Measurements from ENCODE around the gene RAC3.

The RAC3 gene

GRCh38 chr17:81992306-81993102 is 39.0 kb upstream of the RAC3 start:
- Histone ChIP-seq H3K4me1 (ENCODE audit: control insufficient read depth in 2 of 2, insufficient read depth in 2 of 2, low read length in 2 of 2) (peaks cover 18% of the 10 kb centered on the region in 2 donors), H3K4me3 (ENCODE audit: low read length in 2 of 2) (peak overlapping the region in 1 of 2 donors; percentile 23), H3K27ac (ENCODE audit: low read depth in 2 of 2, low read length in 2 of 2) (peak overlapping the region; percentile 38 to 52), H3K9me3 (ENCODE audit: control insufficient read depth in 2 of 2, low read length in 2 of 2) (no peaks in the 10 kb centered on the region), H3K36me3 (ENCODE audit: control insufficient read depth in 2 of 2, insufficient read depth in 2 of 2, low read length in 2 of 2) (peaks cover 0 to 2% of the 10 kb centered on the region in 2 donors), H3K9ac (ENCODE audit: low read depth in 1 of 2, low read length in 2 of 2) (peak overlapping the region in 1 of 2 donors; percentile 48), H3K27me3 (ENCODE audit: control insufficient read depth in 2 of 2, insufficient read depth in 2 of 2, low read length in 2 of 2) (no peaks in the 10 kb centered on the region)

- H3K9me3 ChIP-seq (ENCODE audit: control insufficient read depth in 2 of 2, low read length in 2 of 2): no peaks in the 10 kb centered on the region
- H3K4me1 ChIP-seq (ENCODE audit: control insufficient read depth in 2 of 2, insufficient read depth in 2 of 2, low read length in 2 of 2): peaks cover 18% of the 10 kb centered on the region in 2 donors
- no peaks in the 10 kb centered on the region for H3K27me3 ChIP-seq (ENCODE audit: control insufficient read depth in 2 of 2, insufficient read depth in 2 of 2, low read length in 2 of 2)
- peaks cover 0 to 2% of the 10 kb centered on the region in 2 donors for H3K36me3 ChIP-seq (ENCODE audit: control insufficient read depth in 2 of 2, insufficient read depth in 2 of 2, low read length in 2 of 2)
- H3K9ac ChIP-seq (ENCODE audit: low read depth in 1 of 2, low read length in 2 of 2): no peak overlapping the region
- H3K4me3 ChIP-seq (ENCODE audit: low read length in 2 of 2): no peak overlapping the region
- H3K27ac ChIP-seq (ENCODE audit: low read depth in 2 of 2, low read length in 2 of 2): no peak overlapping the region
Observed at GRCh38 chr17:81993729-81994592, 37.5 kb upstream of the RAC3 start.

GRCh38 chr17:81994593-81995462 is 36.6 kb upstream of the RAC3 start:
- Histone ChIP-seq H3K27ac (ENCODE audit: low read depth in 2 of 2, low read length in 2 of 2) (no peak overlapping the region), H3K9me3 (ENCODE audit: control insufficient read depth in 2 of 2, low read length in 2 of 2) (no peaks in the 10 kb centered on the region), H3K27me3 (ENCODE audit: control insufficient read depth in 2 of 2, insufficient read depth in 2 of 2, low read length in 2 of 2) (no peaks in the 10 kb centered on the region), H3K36me3 (ENCODE audit: control insufficient read depth in 2 of 2, insufficient read depth in 2 of 2, low read length in 2 of 2) (peaks cover 0 to 2% of the 10 kb centered on the region in 2 donors), H3K4me1 (ENCODE audit: control insufficient read depth in 2 of 2, insufficient read depth in 2 of 2, low read length in 2 of 2) (peaks cover 18% of the 10 kb centered on the region in 2 donors), H3K4me3 (ENCODE audit: low read length in 2 of 2) (no peak overlapping the region), H3K9ac (ENCODE audit: low read depth in 1 of 2, low read length in 2 of 2) (no peak overlapping the region)

DNA sequence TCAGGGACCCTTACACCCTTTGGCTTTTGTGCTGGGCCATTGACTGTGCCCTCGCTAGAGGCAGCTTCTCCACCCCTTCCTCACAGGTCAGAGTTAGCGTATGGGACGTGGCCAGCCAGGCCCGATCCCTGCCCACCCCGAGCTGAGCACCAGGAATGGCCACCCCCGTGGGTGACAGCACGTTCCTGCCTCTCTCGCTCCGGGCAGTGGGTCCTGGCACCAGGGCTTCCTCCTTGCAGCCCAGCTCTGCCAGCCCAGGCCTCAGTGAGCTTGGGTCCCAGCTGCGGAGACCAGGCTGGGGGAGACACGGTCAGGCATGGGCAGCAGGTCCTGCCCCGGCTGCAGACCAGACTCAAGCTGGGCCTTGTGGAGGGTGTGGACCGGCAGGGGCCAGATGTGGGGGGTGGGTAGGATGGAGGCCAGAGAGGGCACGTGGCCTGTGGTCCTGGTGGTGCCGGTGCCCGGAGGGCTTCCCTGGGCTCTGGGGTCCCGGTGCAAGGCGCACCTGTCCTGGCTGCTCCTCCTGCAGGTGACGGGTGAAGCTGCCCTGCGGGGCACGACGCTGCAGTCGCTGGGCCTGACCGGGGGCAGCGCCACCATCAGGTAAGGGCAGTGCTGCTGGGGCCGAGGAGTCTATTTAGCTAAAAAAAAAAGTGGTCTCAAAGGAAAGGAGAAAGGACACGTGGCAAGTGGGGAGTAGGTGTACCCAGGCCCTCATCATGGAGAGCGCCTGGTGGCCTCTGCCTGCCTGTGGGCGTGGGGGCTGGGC is 35.8 kb upstream of the RAC3 start:
- Histone ChIP-seq H3K9ac (ENCODE audit: low read depth in 1 of 2, low read length in 2 of 2) (no peak overlapping the region), H3K27ac (ENCODE audit: low read depth in 2 of 2, low read length in 2 of 2) (no peak overlapping the region), H3K36me3 (ENCODE audit: control insufficient read depth in 2 of 2, insufficient read depth in 2 of 2, low read length in 2 of 2) (peaks cover 0 to 2% of the 10 kb centered on the region in 2 donors)

DNA sequence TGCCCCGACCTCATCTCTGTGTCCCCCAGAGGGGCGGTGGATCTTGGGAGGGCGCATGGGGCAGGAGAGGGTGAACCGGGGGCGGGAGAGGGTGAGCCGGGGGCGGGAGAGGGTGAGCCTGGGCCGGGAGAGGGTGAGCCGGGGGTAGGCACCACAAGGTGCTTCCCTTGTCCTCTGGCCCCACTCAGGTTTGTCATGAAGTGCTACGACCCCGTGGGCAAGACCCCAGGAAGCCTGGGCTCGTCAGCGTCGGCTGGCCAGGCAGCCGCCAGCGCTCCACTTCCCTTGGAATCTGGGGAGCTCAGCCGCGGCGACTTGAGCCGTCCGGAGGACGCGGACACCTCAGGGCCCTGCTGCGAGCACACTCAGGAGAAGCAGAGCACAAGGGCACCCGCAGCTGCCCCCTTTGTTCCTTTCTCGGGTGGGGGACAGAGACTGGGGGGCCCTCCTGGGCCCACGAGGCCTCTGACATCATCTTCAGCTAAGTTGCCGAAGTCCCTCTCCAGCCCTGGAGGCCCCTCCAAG is 35.2 kb upstream of the RAC3 start:
- no peak overlapping the region for H3K9ac ChIP-seq (ENCODE audit: low read depth in 1 of 2, low read length in 2 of 2)
- peaks cover 0 to 2% of the 10 kb centered on the region in 2 donors for H3K36me3 ChIP-seq (ENCODE audit: control insufficient read depth in 2 of 2, insufficient read depth in 2 of 2, low read length in 2 of 2)
- peaks cover 10 to 13% of the 10 kb centered on the region in 2 donors for H3K4me1 ChIP-seq (ENCODE audit: control insufficient read depth in 2 of 2, insufficient read depth in 2 of 2, low read length in 2 of 2)

More for the DNA sequence above, 35.8 kb upstream of the RAC3 start:
- H3K27me3 ChIP-seq (ENCODE audit: control insufficient read depth in 2 of 2, insufficient read depth in 2 of 2, low read length in 2 of 2): no peaks in the 10 kb centered on the region
- H3K9me3 ChIP-seq (ENCODE audit: control insufficient read depth in 2 of 2, low read length in 2 of 2): no peaks in the 10 kb centered on the region
- H3K4me3 ChIP-seq (ENCODE audit: low read length in 2 of 2): no peak overlapping the region
- H3K4me1 ChIP-seq (ENCODE audit: control insufficient read depth in 2 of 2, insufficient read depth in 2 of 2, low read length in 2 of 2): peaks cover 17 to 18% of the 10 kb centered on the region in 2 donors

DNA sequence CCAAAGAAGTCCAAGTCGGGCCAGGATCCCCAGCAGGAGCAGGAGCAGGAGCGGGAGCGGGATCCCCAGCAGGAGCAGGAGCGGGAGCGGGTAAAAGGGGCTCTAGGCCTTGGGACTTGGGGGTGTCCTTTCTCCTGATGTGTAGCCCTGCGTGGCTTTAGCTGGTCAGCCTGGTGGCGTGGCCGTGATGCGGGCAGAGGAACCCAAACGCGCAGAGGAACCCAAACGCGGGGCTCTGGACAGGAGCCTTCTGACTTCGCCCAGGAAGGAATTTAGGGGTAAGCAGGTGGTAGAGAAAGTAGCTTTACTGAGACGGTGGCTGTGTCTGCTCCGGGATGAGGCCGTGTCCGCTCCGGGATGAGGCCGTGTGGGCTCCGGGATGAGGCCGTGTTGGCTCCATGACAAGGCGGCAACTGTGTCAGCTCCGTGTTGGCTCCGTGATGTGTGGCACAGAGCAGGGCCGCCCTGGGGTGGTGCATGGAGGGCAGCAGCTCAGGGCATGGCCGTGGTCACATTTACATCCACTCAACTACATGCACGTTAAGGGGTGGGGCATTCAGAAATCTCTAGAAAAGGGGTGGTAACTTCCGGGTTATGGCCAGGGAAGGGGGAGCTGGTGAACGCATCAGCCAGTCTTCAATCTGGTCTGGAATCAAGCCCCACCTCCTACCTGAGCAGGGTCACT is 34.6 kb upstream of the RAC3 start:
- Histone ChIP-seq H3K9ac (ENCODE audit: low read depth in 1 of 2, low read length in 2 of 2) (no peak overlapping the region), H3K4me1 (ENCODE audit: control insufficient read depth in 2 of 2, insufficient read depth in 2 of 2, low read length in 2 of 2) (peaks cover 4 to 9% of the 10 kb centered on the region in 2 donors), H3K36me3 (ENCODE audit: control insufficient read depth in 2 of 2, insufficient read depth in 2 of 2, low read length in 2 of 2) (peaks cover 0 to 2% of the 10 kb centered on the region in 2 donors), H3K27me3 (ENCODE audit: control insufficient read depth in 2 of 2, insufficient read depth in 2 of 2, low read length in 2 of 2) (no peaks in the 10 kb centered on the region), H3K4me3 (ENCODE audit: low read length in 2 of 2) (no peak overlapping the region), H3K27ac (ENCODE audit: low read depth in 2 of 2, low read length in 2 of 2) (no peak overlapping the region), H3K9me3 (ENCODE audit: control insufficient read depth in 2 of 2, low read length in 2 of 2) (no peaks in the 10 kb centered on the region)

More for the DNA sequence above, 35.2 kb upstream of the RAC3 start:
- Histone ChIP-seq H3K4me3 (ENCODE audit: low read length in 2 of 2) (no peak overlapping the region), H3K27me3 (ENCODE audit: control insufficient read depth in 2 of 2, insufficient read depth in 2 of 2, low read length in 2 of 2) (no peaks in the 10 kb centered on the region), H3K27ac (ENCODE audit: low read depth in 2 of 2, low read length in 2 of 2) (no peak overlapping the region), H3K9me3 (ENCODE audit: control insufficient read depth in 2 of 2, low read length in 2 of 2) (no peaks in the 10 kb centered on the region)

DNA sequence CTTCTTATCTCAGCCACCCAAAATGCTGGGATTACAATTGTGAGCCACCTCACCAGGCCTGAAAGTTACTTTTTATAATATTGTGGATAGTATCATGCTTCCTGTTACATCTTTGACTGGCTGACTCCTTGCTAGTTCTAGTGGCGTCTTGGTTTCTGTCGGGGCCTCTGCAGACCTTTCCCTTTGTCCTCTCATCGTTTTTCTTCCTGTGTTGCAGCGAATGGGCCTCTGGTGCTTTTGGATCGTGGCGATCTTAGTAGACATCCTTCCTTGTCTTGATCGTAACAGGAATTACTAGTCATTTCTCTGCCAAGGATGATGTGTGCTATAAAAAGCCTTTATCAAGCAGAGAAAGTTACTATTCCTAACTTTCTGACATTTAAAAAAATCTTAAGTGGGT is 33.3 kb upstream of the RAC3 start:
- Histone ChIP-seq H3K27ac (ENCODE audit: low read depth in 2 of 2, low read length in 2 of 2) (no peak overlapping the region), H3K4me3 (ENCODE audit: low read length in 2 of 2) (no peak overlapping the region), H3K9ac (ENCODE audit: low read depth in 1 of 2, low read length in 2 of 2) (no peak overlapping the region), H3K27me3 (ENCODE audit: control insufficient read depth in 2 of 2, insufficient read depth in 2 of 2, low read length in 2 of 2) (no peaks in the 10 kb centered on the region), H3K36me3 (ENCODE audit: control insufficient read depth in 2 of 2, insufficient read depth in 2 of 2, low read length in 2 of 2) (peaks cover 0 to 2% of the 10 kb centered on the region in 2 donors), H3K9me3 (ENCODE audit: control insufficient read depth in 2 of 2, low read length in 2 of 2) (no peaks in the 10 kb centered on the region), H3K4me1 (ENCODE audit: control insufficient read depth in 2 of 2, insufficient read depth in 2 of 2, low read length in 2 of 2) (no peaks in the 10 kb centered on the region)

- Histone ChIP-seq H3K9ac (ENCODE audit: low read depth in 1 of 2, low read length in 2 of 2) (no peak overlapping the region), H3K9me3 (ENCODE audit: control insufficient read depth in 2 of 2, low read length in 2 of 2) (no peaks in the 10 kb centered on the region), H3K27me3 (ENCODE audit: control insufficient read depth in 2 of 2, insufficient read depth in 2 of 2, low read length in 2 of 2) (no peaks in the 10 kb centered on the region), H3K36me3 (ENCODE audit: control insufficient read depth in 2 of 2, insufficient read depth in 2 of 2, low read length in 2 of 2) (peaks cover 0 to 2% of the 10 kb centered on the region in 2 donors), H3K4me1 (ENCODE audit: control insufficient read depth in 2 of 2, insufficient read depth in 2 of 2, low read length in 2 of 2) (no peaks in the 10 kb centered on the region), H3K27ac (ENCODE audit: low read depth in 2 of 2, low read length in 2 of 2) (no peak overlapping the region), H3K4me3 (ENCODE audit: low read length in 2 of 2) (no peak overlapping the region)
Observed at GRCh38 chr17:81998691-81999438, 32.6 kb upstream of the RAC3 start.
